Measurements from ENCODE around the gene FBXO27.
"Not testable (repeated sequence)": the region's sequence is repeated elsewhere in the genome, so short reads cannot be mapped to it uniquely, and the experiment has no call there.

FBXO27 gene

GRCh38 chr19:39032063-39032918 lies at the start of gene FBXO27:
FBXO27 (minus strand) TSS chr19:39032549; CDS start chr19:39032227, 322 bp downstream.
- no peak for DNase-seq

GRCh38 chr19:39080431-39080830 lies 48.1 kb upstream of the FBXO27 start:
- DNase-seq, result no peak

GRCh38 chr19:39078436-39079200 lies 46.3 kb upstream of the FBXO27 start:
- no peak for DNase-seq

GRCh38 chr19:39077323-39077722 lies 45.0 kb upstream of the FBXO27 start:
- no peak for DNase-seq

- no peak for DNase-seq
Observed at GRCh38 chr19:39074942-39075341, 42.6 kb upstream of the FBXO27 start.

- no peak for DNase-seq
Observed at GRCh38 chr19:39074205-39074692, 41.9 kb upstream of the FBXO27 start.

GRCh38 chr19:39070888-39071287 lies 38.5 kb upstream of the FBXO27 start:
- no peak for DNase-seq

- not testable (repeated sequence) for DNase-seq
Observed at GRCh38 chr19:39068259-39068658, 35.9 kb upstream of the FBXO27 start.

- no peak for DNase-seq
Observed at GRCh38 chr19:39067104-39067503, 34.8 kb upstream of the FBXO27 start.

GRCh38 chr19:39065928-39066327 lies 33.6 kb upstream of the FBXO27 start:
- DNase-seq, result no peak

- DNase-seq, result no peak
Observed at GRCh38 chr19:39064405-39064804, 32.1 kb upstream of the FBXO27 start.

- DNase-seq, result no peak
Observed at GRCh38 chr19:39060171-39060570, 27.8 kb upstream of the FBXO27 start.

- no peak for DNase-seq
Observed at GRCh38 chr19:39059302-39059701, 27.0 kb upstream of the FBXO27 start.

GRCh38 chr19:39057615-39058014 lies 25.3 kb upstream of the FBXO27 start:
- DNase-seq, result no peak

- DNase-seq, result no peak
Observed at GRCh38 chr19:39054091-39054470, 21.7 kb upstream of the FBXO27 start.

GRCh38 chr19:39053276-39054090 lies 21.1 kb upstream of the FBXO27 start:
- DNase-seq, result no peak

GRCh38 chr19:39052846-39053245 lies 20.5 kb upstream of the FBXO27 start:
- DNase-seq, result no peak

GRCh38 chr19:39052243-39052746 lies 19.9 kb upstream of the FBXO27 start:
- peak; percentile 52 to 68 for DNase-seq

GRCh38 chr19:39047073-39047472 lies 14.7 kb upstream of the FBXO27 start:
- DNase-seq, result no peak

GRCh38 chr19:39046037-39046821 lies 13.9 kb upstream of the FBXO27 start:
- DNase-seq, result no peak

- DNase-seq, result no peak
Observed at GRCh38 chr19:39045506-39045905, 13.2 kb upstream of the FBXO27 start.

GRCh38 chr19:39038098-39038497 lies 5.7 kb upstream of the FBXO27 start:
- DNase-seq, result no peak

All from stimulated activated CD4-positive, alpha-beta T cell treated with anti-CD3 and anti-CD28 coated beads, Interleukin-4, amount 100 ng/mL, for 4 hours (primary cell).